GM19324 (cell line): ENCODE data around the gene FKBP11.
"Not testable (repeated sequence)": the region's sequence is repeated elsewhere in the genome, so short reads cannot be mapped to it uniquely, and the experiment has no call there.

Experiments
- ATAC-seq: cut with Tn5 transposase; IDR thresholded peaks from one replicate; pipeline ENCODE4 v1.9.1; 2021; ENCODE audit warnings: mild to moderate bottlenecking, moderate library complexity; ENCODE audit not compliant: unreplicated experiment, low FRiP score

The FKBP11 gene

DNA sequence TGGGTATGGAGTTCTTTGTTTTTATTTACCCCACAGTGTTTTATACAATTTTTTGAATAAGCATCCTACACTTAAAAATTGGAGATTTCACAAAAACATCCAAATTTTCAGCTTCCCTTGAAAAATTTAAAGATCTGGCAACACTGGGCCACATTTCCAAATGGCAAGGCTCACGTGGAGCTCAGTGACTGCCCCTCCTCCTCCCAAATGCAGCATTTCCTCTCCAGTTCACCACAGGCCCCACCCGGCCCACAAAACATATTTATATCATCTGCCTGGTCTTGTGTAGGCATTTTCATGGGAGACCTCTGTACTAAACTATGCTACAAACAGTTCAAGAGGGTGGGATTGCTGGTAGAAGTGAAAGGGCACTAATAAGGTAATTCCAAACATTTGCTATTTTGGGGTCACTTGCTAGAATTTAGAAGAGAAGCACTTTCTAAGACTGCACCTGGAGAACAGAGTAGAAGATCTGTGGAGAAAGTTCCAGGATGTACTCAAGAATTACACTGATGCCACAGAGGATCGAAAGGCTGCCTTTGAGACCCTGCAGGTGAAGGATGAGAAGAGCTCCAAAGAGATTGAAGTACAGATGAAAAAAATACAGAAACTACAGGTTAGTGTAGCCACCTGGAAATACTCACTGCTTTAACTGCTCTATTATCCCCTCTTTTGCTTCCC, 7.3 kb downstream of the FKBP11 start:
- no peak for ATAC-seq

DNA sequence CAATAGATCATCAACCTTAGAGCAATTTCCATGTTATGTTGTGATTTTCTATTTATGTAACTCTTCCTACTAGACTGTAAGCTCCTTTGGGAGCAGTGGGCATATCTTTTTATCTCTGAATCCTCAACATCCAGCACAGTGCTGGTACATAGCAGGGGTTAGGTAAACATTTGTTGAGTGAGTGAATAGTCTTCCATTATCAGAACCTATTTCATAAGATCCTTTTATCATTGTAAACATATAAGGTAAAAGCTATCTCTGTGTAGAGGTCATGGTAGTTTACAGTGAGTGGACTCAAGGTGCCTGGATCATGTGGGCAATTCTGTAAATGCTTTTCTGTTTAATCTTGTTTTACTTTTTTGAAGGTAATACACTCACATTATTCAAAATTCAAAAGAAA, 15.1 kb downstream of the FKBP11 start:
- no peak for ATAC-seq

DNA sequence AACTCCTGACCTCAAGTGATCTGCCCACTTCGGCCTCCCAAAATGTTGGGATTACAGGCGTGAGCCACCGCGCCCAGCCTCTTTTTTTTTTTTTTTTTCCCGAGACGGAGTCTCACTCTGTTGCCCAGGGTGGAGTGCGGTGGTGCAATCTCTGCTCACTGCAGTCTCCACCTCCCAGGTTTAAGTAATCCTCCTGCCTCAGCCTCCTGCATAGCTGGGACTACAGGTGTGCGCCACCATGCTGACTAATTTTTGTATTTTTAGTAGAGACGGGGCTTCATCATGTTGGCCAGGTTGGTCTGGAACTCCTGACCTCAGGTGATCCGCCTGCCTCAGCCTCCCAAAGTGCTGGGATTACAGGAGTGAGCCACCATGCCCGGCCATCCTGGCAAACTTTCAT, 15.6 kb downstream of the FKBP11 start:
- not testable (repeated sequence) for ATAC-seq

DNA sequence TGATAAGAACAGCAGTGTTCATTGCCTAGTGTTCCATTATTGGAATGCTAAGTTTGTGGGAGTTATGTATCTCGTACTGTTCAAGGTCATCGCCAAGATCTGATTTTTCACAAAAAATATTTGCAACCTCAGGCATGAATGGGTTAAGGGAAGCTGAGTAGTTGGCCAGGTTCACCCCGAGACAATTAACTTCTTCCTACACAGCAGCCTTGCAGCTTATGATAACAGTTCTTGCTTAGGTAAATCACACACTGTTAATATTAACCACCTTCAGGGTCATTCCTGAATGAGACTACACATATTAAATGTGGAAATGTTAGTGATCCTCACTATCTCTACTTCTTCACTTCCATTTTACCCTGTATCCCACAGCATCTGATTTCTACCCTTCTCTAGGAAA, 18.0 kb downstream of the FKBP11 start:
- no peak for ATAC-seq

DNA sequence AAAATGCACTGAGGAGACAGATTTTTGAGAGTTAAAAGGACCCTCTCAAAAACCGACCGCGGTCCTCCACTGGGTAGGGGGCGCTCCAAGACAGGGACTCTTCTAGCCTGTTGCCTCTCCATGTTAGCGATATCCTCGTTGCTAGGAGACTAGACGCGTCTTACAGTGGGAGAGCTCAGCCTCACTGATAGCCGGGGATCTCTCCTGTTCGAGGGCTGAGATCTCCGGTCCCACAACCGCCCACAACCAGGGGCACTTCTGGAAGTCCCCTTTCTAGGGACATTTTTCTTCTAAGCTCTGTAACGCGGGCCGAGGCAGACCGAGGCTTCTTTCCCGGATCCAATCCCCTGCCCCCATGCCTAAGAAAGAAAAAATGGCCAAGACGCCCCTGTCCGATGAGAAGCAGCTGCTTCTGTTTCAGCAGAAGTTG, 21.3 kb downstream of the FKBP11 start:
- ATAC-seq: no peak

DNA sequence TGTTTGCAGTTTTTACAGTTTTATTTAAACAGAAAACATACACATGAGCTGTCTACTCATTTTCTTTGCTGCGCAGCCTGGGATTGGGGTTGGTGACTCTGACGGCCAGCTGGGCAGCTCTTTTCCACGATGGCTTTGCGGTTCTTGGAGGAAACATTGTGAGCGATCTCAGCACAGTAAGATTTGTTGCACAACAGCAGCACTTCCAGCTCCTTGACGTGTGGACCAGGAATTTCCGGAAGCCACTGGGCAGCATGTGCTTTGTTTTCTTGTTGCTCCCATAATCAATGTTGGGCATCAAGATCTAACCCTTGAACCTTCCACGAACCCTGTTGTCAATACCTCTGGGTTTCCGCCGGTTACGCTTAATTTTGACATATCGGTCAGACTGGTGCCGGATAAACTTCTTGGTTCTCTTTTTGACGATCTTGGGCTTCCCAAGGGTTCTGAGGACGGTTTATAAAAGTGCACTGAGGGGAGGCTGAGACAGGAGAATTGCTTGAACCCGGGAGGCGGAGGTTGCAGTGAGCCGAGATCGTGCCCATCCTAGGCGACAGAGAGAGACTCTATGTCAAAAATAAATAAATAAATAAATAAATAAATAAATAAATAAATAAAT, 21.8 kb downstream of the FKBP11 start:
- ATAC-seq: no peak

DNA sequence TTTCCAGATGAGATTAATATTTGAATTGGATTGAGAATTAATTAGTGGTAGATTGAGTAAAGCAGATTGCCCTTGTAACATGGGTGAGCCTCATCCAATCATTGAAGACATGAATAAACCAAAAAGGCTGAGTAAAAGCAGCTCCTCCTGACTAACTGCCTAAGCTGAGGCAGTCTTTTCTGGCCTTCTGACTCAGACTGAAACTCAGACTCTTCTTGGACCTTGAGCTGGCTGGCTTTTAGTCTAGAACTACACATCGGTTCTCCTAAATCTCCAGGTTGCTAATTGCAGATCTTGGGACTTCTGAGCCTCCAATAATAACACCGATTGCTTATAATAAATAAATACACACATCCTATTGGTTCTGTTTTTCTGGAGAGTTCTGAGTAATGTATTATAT, 24.0 kb downstream of the FKBP11 start:
- no peak for ATAC-seq

DNA sequence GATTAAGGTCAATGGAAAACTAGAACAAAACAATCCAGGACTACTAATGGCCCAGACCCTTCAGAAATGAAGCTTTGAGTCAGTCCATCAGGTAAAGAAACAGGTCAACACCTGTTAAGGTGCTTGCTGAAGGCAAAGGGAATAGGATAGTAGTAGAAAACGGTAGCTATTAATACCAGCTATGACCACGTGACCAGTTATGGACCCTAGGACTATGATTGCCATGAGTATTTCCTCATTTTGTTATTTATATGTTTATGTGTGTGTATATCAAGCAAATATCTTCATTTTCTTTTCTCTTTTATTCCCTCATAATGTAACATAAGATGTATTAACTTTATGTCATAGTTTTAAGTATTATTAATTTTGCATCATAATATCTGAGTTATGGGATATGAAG, 25.6 kb downstream of the FKBP11 start:
- ATAC-seq: no peak

DNA sequence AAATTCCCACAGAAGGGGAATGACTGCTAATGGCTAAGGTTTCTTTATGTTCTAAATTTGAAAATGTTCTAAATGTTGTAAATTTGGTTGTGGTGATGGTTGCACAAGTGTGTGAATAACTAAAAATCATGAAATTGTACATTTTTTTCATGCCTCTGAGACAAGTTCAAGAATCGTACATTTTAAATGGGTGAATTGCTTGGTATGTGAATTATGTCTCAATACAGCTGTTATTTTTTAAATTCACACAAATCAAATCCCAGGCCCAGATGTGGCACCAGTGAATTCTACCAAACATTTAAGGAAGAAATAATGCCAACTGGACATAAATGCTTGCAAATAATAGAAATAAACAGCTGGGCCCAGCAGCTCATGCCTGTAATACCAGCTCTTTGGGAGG, 31.0 kb downstream of the FKBP11 start:
- no peak for ATAC-seq

DNA sequence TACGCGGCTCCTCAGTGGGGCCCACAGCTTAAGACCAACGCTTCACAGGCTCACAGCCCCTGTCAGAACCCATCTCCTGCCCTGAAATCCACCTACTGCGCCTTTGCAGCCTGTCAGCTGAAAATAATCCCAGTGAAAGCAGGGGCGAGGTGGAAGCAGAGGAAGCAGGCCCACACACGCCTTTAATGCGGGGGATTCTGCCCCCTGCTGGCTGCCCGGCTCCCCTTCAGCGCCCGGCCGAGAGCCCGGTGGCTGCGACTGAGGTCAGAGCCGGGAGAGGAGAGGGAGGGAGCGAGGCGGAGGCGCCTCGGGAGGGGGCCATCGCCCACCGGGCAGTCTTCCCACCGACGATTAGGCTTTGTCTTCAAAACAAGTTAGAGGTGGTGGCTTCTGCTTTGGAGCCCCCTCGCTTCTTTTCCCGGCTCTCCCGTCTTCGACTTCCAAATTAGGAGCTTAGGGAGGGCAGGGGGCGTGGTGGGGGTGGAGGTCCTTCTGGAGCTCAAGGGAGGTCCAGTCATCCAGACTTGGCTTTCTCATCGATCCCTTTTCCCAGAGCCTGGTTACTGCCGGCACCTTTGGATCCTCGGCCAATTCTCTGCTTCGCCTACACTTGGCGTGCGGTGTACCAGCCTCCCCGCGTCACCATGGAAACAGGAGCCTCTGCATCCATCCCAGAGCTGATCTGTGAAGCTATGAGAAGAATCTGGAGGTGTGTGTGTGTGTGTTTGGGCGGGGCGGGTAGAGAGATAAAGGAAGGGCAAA, 34.5 kb downstream of the FKBP11 start:
- peak; percentile 62 for ATAC-seq

DNA sequence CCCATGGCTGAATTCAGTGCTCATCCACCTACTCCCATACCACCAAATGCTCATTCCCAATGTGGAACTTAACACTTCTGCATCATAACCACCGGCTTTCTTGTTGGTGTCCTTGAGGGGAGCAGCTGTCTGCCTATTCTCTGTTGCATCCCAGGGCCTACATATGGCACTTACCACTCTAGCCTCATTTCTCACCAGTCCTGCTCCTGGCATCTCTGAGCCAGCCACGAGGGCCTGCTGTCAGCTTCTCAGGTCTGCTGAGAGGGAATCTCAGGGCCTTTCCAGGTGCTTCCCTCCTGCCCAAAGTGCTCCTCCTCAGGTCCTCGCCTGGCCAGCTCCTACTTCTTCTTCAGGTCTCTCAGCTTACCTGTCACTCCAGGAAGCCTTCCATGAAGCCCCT, 35.6 kb downstream of the FKBP11 start:
- ATAC-seq: no peak

DNA sequence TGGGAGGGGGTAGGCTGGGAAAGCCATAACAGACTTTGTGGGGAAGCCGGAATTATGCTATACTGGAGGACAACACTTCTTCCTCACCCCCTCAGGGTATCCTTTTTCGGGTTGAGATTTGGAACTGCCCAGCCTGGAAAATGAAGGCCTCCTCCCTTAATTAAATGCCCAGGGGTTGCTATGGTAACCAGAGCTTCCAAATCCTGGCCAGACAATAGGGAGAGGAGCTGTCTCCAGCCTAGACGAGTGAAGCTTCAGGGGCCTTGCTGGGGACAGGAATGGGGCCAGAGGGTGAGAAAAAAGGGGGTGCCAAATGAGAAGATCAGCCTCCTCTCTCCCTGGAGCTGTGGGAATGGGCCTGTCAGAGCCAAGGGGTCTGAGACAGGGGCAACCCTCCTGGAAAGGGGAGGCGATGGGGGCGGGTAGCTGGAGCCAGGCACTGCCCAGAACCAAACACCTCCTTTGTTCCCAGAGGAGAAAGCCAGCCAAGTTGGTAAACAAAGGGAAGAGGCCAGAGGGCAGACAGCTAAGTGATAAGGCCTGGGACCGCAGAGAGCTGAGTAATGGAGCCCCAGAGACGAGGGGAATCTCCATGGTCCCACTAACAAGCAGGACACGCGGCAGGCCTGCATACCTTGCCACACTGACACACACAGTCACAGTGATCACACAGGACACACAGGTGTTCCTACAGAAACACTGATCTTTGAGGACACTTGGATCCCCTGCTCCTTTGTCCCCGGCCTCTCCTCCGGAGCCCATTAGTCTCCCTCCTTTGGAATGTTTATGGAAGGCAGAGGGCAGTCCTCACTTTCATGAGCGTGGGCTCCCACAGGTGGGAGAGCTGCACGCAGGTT, 41.8 kb downstream of the FKBP11 start:
- ATAC-seq: no peak

DNA sequence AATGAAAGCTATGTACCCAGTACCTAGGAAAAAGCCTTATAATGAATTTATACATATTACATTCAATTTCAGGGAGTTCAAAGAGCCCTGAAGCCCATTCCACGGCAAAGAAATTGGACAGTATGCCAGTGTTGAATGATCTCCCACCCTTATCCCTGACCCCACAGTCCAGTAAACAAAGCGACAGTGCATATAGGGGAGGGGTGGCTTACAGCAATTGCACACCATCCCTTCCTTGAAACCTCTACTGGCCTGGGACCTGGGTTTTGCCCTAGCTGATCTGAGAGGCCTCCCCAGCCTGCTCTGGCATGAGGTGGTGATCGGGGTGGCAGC, 42.4 kb downstream of the FKBP11 start:
- ATAC-seq: no peak

DNA sequence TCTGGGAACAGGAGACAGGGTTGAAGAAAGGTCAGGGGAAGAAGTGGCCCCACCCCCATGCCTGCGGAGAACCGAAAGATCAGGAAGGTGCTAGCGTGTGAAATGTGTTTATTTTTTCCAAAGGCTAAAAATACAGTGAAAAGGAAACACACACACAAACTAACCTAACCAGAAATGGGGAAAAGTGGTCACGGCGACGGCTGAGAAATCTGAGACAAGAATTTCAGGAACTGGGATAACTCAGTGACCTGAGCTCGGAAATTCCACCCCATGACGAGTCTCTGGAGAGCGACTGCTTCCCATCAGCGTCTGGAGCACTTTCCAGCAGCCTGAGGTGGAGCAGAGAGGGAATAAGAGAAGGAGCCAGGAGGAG, 43.0 kb downstream of the FKBP11 start:
- no peak for ATAC-seq

DNA sequence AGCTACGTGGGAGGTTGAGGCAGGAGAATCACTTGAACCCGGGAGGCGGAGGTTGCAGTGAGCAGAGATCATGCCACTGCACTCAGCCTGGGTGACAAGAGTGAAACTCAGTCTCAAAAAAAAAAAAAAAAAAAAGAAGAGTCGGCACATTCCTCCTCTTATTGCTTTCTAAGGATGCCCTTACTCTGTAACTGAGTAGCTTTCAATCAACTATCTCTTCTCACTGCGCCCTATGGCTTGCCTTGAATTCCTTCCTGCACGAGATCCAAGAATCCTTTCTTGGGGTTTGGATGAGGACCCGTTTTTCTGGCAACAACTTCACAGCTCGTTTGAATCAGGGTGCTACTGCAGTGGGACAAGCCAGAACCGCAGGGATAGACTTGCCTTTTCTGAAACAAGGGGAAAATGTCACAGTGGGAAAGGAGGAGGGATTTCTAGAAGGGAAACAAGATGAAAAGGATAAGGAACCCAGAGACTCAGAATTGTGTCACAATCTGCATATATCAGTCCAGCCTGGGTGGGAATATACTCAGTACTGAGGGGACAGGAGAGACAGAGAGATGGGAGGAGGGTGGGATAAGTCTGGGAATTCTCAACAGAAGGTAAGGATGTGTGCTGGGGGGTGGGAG, 43.5 kb downstream of the FKBP11 start:
- ATAC-seq: no peak

DNA sequence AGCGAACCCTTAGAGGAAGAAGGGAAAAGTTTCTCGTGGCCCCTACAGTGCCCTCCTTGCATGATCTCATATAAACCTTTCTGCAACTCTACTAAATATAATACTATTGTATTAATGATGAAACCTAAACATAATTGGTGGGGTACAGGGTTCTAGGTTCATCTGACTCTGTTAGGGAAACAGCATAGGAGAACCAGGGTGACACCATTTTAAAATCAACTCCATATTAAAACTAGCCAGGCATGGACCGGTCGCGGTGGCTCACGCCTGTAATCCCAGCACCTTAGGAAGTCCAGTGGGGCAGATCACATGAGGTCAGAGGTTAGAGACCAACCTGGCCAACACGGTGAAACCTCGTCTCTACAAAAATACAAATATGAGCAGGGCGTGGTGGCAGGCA, 44.6 kb downstream of the FKBP11 start:
- ATAC-seq: no peak

DNA sequence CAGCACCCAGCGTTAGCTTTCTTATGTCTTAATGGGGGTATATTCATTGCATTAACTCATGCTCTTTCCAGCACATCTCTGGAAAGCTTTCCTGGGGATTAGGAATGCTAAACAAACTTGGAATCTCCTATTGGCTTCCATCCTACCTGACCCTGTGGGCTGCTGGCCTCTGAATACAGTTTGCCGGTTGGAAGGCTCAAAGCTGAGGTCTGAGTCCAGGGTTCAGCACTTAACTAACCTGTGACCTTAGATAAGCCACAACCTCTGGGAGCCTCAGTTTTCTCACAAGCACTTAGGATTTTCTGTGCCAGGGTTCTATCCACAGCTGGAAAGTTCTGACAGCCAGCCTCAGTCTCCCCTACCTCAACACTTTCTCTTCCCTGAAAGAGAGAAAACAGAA, 46.7 kb downstream of the FKBP11 start:
- no peak for ATAC-seq

DNA sequence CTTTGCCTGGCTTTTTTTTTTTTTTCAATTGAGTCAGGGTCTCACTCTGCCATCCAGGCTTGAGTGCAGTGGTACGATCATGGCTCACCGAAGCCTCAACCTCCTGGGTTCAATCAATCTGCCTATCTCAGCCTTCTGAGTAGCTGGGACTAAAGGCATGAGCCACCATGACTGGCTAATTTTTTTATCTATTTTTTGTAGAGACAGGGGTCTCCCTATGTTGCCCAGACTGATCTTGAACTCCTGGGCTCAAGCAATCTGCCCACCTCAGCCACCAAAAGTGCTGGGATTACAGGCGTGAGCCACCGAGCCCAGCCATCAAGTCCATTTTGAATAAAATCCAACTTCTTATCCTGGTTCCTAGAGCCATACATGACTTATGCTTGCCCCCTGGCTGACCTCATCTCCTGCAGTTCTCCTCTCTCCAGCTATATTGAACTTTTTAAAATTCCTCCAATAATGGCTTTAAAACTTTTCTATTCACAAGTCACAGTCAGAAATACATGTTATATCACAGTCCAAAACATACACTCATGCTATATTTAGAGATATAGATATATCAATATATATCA, 49.3 kb downstream of the FKBP11 start:
- ATAC-seq: no peak

DNA sequence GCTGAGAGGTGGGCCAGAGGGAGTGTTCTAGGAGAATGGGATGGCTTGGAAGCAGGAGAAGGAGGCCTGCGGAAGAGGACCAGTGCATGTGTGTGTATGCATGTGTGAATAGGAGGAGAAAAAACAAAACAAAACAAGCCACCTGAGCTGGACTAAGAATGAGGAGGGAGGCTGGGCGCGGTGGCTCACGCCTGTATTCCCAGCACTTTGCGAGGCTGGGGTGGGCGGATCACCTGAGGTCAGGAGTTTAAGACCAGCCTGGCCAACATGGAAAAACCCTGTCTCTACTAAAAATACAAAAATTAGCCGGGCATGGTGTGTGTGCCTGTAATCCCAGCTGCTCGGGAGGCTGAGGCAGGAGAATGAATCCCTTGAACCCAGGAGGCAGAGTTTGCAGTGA, 51.8 kb downstream of the FKBP11 start:
- not testable (repeated sequence) for ATAC-seq

DNA sequence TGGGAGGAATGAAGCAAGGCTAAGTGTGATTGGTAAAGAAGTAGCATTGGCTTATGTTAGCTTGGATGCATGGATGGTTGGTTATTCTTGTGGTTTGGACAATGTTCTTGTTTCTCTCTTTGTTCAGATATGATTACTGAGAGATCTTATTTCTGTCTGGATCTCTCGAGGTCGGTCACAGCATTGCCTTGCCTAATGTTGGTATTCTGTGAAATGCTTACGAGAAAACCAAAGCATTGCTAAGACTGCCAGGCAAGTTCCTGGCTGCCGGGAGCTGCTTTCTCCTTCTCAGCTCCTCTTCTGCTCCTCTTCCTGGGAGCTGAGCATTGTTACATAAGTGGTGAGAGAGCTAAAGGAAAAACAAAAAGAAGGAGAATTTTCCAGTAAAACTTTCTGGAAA, 52.2 kb downstream of the FKBP11 start:
- no peak for ATAC-seq
